Measurements from ENCODE around the gene KATNAL2.
"Not testable (repeated sequence)": the region's sequence is repeated elsewhere in the genome, so short reads cannot be mapped to it uniquely, and the experiment has no call there.

KATNAL2 gene

DNA sequence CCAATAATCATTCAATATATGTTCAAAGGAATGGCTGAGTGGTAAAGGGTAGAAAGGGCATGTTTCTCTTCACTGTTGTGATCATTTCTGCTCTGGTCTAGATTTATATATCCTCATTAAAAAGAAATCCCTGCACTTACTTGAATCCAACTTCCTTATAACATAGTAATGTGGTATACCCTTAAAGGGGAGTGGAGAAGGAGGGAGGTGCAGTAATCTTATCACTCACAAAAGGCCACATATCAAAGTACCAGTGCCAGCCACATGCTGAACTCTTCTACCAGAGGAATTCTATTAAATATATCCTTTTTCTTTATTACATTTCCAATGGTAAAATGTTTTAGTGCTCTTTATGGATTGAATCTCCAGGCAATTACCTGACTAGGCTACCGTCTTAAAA lies 3.3 kb downstream of the KATNAL2 start:
- no peak overlapping the region for H3K4me3 ChIP-seq (ENCODE audit: low read depth, low read length)
- DNase-seq (ENCODE audit: low read depth): no peak

DNA sequence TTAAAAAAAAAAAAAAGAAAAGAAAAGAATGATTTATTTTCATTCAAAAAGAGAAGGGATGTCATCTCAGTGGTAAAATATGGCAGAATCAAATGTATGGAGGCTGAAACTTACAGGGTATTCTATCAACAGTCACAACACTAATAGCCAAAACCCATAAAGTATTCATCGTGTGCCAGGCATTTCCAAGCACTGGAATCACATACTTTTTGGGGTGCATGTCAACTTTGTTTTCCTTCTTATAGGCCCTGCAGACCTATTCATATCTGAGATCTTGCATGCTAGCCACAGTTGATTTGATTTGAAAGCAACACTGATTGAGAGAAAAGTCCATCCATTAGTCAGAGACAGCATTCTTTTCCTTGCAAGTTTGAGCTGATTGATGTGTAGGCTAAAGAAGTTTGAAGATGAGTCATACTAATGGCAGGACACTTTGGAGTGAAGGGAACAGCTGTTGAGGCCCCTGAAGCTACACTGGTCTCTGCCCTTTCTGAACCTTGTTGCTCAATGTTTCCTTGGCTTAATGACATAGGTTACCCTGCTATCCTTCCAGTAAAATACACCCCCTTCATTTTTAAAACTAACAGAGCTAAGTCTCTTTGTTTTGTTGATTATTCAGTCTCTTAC lies 22.0 kb downstream of the KATNAL2 start:
- no peak overlapping the region for H3K4me3 ChIP-seq (ENCODE audit: low read depth, low read length)
- DNase-seq (ENCODE audit: low read depth): peak; percentile 88

DNA sequence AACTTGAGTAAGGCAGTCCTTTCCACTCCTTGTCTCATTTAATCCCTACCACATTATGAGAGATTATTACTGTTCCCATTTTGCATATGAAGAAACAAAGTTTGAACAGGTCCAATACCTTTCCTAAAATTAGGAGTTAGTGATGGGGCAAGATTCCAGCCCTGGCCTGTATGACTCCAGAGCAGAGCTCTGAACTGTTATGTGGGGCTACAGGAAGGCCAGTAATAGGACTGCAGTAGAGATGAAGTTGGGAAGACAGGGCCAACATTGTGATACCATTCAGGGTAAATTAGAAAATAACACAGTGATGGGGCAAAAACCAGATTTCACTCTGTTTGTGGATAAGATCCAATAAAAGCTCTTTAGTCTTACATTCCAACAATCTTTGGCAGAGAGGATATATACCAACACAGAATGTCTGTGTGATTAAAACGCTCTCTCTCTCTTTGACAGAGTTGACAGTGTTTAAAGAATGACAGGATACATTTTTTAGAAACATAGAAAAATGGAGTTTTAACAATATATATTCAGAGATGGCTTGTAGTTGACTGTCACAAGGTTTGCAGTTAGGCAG lies 22.7 kb downstream of the KATNAL2 start:
- H3K4me3 ChIP-seq (ENCODE audit: low read depth, low read length): no peak overlapping the region
- DNase-seq (ENCODE audit: low read depth): no peak

DNA sequence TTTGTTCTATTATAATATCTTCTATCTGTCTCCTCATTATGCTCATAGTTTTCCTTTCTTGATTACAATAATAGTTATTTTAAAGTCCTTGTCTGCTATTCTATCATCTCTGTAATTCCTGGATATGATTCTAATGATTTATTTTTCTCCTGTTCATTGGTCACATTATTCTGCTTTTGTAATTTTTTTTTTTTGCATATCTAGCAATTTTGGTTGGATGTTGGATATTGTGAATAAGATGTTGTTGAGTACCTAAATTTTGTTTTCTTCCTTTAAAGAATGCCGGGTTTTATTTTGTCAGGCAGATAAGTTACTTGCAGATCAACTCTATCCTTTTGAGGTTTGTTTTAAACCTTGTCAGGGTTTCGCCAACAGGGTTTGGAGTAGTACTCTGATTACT lies 25.2 kb downstream of the KATNAL2 start:
- DNase-seq (ENCODE audit: low read depth): no peak
- H3K4me3 ChIP-seq (ENCODE audit: low read depth, low read length): no peak overlapping the region

DNA sequence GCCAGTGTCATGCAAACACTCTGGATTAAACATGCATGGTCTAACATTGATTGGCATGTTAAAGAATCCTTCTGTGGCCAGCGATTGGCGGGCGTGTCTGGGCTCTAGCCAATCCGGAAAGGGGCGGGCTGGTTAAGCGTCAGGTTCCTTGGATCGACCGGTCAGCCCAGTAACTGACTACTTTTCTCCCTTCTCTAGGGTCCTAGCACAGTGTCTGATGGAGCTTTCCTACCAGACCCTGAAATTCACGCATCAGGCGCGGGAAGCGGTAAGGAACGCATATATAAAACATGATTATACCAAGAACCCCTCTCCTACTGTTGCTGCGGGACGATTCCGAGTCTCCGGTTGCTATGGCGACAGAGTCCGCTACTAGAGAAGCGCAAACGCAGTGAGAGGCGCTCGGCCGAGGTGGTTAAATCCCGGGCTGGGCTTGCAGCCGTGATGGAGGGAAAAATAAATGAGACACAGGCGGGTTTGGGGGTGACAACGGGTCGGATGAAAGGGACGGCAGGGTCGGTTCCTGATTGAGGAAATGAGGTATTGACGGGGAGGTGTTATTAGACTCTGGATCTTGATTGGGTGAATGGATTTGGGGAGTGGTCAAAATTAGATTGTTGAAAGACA lies 29.4 kb downstream of the KATNAL2 start:
- H3K4me3 ChIP-seq (ENCODE audit: low read depth, low read length): peak overlapping the region; percentile 63
- DNase-seq (ENCODE audit: low read depth): peak; percentile 53

DNA sequence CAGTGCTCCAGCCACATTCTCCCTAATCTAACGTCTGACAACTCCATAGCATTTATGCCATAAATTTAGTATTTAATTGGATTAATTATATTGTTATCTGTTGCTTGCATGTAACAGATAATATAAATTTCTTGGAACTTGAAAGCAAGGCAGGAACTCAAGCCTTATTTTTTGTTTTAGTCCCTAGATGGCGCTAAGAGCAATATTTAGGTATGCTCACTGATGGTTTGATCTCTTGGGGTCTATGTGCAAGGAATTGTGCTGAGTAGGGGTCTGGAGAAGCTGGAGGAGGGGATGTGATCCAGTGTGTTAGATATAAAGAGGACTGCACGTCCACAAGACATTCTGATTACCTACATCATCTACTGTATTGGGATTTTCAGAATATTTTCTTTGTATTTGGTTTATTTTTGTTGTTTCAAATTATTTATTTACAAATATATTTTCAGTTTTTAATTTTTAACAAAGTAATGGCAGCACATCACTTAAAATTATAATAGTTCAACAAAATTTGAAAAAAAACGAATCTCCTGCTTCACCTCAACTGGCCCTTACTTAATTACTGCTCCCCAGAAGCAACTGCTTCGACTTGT lies 32.8 kb downstream of the KATNAL2 start:
- no peak overlapping the region for H3K4me3 ChIP-seq (ENCODE audit: low read depth, low read length)
- DNase-seq (ENCODE audit: low read depth): no peak

DNA sequence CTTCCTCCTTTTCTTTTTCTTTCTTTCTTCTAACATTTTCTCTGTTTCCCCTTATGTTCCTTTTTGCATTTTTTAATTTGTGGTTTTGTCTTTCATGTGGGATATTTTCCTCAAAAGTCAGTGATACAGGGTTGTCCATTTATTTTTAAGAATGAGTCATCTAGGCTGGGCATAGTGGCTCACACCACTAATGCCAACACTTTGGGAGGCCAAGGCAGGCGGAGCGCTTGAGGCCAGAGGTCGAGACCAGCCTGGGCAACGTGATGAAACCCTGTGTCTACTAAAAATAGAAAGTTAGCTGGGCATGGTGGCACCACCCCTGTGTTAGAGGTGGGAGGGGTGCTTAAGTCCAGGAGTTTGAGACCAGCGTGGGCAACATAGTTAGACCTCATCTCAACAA lies 35.8 kb downstream of the KATNAL2 start:
- no peak for DNase-seq (ENCODE audit: low read depth)
- no peak overlapping the region for H3K4me3 ChIP-seq (ENCODE audit: low read depth, low read length)

DNA sequence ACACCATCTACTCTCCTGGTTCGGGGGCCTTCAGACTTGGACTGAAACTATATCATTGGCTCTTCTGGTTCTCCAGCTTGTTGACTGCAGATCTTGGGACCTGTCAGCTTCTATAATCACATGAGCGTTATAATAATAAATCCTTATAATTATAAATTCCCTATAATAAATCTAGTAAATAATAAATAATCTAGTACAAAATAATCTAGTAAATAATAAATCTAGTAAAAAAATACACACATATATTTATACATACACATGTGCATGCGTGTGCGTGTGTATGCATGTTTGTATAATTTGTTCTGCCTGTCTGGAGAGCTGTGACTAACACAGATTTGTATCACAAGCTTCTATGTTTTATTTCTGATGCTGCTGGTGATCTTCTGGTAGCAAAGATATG lies 40.8 kb downstream of the KATNAL2 start:
- no peak overlapping the region for H3K4me3 ChIP-seq (ENCODE audit: low read depth, low read length)
- DNase-seq (ENCODE audit: low read depth): no peak

DNA sequence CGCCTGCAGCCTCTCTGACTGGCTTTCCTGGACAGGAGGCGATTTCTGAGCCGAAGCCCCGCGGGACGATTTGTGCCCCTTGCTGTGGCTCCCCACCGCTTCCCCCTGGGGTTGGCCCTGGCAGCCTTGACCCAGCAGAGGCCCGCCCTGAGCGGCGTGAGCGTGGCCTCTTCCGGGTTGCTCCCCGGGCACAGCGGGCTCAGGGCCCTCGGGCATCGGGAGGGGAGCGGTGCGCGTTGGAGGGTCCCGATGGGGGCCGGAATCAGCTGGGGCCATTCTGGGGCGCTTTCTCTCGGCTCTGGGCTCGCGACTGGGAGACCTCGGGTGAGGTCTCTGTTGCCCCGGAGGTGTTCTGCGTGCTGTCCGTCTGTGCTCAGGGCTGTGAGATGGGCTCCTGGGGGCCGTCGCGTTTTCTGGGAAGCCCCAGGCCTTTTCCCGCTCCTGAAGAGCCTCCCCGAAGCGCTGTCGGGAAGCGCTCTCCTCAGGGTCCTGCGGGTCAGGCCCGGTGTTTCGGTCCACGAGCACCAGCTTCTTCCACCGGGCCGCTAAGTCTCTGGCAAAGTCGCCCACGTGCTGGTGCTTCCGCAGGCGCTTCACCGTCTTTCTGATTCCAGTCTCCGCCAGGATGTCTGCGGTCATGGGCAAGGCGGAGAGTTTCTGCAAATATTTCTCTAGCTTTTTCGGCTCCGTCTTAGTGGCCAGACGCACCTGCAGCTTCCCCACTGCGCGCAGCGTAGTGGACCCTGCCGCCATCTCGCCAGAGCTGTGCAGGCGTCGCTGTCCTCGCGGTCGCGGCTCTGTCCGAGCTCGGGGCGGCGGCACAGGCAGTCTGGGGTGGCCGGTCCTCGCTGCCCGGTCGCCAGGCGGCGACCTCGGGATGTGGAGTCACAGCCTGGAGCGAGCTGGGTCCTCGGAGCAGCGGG lies 46.5 kb downstream of the KATNAL2 start:
- H3K4me3 ChIP-seq (ENCODE audit: low read depth, low read length); DNase-seq (ENCODE audit: low read depth): not testable (repeated sequence)

DNA sequence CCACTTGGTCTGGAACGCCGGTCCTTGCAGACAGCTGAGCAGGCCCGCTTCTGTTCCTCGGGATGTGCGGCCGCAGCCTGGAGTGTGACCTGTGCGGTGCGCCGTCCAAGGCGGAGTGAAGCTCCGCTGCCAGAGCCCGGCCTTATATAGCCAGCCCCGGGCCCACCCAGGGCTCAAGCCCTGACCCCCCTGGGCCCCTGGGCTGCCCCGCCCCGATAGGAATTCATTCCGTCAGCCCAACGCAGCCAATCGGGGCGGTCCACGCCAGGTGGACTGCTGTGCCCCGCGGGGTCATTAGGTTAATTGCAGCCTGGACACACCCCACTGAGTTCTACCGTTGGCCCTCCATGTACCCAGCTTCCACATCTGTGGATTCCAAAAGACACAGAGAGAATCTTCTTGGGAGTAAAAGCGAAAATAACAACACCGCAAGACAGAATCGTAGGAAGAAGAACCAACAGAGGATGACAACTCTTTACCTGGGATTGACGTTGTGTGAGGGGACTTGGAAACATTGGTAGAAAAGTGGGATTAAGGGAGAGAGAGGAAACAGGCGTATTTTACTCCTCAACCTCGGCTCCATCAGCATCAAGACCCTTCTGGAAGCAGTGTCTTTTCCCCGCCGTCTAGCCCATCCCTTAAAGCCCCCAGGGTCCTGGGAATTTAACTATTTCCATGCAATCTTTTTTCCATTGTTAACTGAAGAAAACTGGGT lies 47.3 kb downstream of the KATNAL2 start:
- DNase-seq (ENCODE audit: low read depth); H3K4me3 ChIP-seq (ENCODE audit: low read depth, low read length): not testable (repeated sequence)

DNA sequence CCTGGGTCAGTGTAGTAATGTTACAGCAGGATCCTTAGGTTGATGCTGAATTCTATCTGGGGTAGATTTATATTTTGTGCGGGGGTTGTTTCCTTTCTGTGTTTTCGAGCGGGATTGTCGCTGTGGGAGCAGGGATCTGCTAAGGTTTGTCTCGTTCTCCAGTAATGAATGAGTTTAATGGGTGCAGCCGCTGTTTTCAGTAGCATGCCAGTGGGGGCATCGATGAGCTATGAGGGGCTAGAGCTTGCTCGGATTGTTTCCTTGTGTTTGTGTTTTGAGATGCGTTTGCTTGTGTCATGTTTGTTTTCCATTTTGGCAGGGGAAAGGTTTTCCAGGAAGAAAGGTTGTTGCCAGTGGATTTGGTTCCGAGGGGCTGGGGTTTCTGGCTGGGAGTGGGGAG lies 48.9 kb downstream of the KATNAL2 start:
- not testable (repeated sequence) for DNase-seq (ENCODE audit: low read depth); H3K4me3 ChIP-seq (ENCODE audit: low read depth, low read length)

DNA sequence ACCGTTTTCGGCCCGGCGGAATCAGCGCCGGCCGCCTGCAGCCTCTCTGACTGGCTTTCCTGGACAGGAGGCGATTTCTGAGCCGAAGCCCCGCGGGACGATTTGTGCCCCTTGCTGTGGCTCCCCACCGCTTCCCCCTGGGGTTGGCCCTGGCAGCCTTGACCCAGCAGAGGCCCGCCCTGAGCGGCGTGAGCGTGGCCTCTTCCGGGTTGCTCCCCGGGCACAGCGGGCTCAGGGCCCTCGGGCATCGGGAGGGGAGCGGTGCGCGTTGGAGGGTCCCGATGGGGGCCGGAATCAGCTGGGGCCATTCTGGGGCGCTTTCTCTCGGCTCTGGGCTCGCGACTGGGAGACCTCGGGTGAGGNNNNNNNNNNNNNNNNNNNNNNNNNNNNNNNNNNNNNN lies 52.1 kb downstream of the KATNAL2 start:
- not testable (repeated sequence) for DNase-seq (ENCODE audit: low read depth); H3K4me3 ChIP-seq (ENCODE audit: low read depth, low read length)

DNA sequence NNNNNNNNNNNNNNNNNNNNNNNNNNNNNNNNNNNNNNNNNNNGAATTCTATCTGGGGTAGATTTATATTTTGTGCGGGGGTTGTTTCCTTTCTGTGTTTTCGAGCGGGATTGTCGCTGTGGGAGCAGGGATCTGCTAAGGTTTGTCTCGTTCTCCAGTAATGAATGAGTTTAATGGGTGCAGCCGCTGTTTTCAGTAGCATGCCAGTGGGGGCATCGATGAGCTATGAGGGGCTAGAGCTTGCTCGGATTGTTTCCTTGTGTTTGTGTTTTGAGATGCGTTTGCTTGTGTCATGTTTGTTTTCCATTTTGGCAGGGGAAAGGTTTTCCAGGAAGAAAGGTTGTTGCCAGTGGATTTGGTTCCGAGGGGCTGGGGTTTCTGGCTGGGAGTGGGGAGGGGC lies 102.5 kb downstream of the KATNAL2 start:
- not testable (repeated sequence) for DNase-seq (ENCODE audit: low read depth); H3K4me3 ChIP-seq (ENCODE audit: low read depth, low read length)

DNA sequence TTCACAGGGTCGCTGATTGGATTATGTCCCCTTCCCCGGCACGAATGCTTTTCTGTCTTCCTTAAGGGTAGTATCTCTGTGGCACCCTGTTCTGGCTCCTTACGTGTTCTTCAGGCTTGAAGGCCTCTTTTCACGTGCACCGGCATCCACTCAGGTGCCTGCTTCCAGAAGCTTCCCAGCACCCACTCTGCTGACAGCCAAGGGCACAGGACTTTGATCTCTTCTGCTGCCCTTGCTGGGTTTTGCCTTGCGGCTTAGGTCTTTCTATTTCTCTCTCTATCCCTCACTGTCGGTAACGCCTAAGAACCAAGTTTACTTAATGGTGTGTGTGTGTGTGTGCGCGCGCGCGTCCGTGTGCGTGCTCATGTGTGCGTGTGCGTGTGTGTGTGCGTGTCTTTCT lies 103.4 kb downstream of the KATNAL2 start:
- not testable (repeated sequence) for DNase-seq (ENCODE audit: low read depth); H3K4me3 ChIP-seq (ENCODE audit: low read depth, low read length)

DNA sequence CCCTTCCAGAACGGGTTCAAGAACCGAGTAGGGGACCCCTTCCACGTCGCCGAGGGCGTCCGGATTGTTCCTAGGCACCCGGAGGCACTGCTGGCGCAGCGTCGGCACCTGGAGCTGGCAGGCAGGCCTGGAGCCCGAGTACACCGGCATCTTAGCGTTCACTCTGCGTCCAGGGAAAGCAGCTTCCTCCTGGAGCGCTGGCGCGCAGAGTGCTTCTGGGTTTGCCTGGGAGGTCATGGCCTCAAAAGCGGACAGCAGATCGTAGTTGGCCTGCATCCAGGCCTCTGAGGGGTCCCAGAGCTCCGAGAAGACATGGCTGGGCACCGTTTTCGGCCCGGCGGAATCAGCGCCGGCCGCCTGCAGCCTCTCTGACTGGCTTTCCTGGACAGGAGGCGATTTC lies 105.4 kb downstream of the KATNAL2 start:
- H3K4me3 ChIP-seq (ENCODE audit: low read depth, low read length); DNase-seq (ENCODE audit: low read depth): not testable (repeated sequence)

DNA sequence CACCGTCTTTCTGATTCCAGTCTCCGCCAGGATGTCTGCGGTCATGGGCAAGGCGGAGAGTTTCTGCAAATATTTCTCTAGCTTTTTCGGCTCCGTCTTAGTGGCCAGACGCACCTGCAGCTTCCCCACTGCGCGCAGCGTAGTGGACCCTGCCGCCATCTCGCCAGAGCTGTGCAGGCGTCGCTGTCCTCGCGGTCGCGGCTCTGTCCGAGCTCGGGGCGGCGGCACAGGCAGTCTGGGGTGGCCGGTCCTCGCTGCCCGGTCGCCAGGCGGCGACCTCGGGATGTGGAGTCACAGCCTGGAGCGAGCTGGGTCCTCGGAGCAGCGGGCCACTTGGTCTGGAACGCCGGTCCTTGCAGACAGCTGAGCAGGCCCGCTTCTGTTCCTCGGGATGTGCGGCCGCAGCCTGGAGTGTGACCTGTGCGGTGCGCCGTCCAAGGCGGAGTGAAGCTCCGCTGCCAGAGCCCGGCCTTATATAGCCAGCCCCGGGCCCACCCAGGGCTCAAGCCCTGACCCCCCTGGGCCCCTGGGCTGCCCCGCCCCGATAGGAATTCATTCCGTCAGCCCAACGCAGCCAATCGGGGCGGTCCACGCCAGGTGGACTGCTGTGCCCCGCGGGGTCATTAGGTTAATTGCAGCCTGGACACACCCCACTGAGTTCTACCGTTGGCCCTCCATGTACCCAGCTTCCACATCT lies 106.5 kb downstream of the KATNAL2 start:
- DNase-seq (ENCODE audit: low read depth); H3K4me3 ChIP-seq (ENCODE audit: low read depth, low read length): not testable (repeated sequence)

DNA sequence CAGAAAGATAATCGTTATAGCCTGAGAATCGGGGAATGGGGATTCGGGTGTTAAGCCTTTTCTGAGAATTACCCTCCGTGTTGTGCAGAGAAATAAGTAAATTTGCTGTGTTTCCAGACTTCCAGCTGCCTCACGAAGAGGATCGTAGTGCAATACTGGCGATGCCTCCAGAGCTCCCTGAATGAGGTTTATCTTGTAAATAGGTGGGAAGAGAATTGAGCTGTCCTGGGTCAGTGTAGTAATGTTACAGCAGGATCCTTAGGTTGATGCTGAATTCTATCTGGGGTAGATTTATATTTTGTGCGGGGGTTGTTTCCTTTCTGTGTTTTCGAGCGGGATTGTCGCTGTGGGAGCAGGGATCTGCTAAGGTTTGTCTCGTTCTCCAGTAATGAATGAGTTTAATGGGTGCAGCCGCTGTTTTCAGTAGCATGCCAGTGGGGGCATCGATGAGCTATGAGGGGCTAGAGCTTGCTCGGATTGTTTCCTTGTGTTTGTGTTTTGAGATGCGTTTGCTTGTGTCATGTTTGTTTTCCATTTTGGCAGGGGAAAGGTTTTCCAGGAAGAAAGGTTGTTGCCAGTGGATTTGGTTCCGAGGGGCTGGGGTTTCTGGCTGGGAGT lies 108.3 kb downstream of the KATNAL2 start:
- DNase-seq (ENCODE audit: low read depth): not testable (repeated sequence)

DNA sequence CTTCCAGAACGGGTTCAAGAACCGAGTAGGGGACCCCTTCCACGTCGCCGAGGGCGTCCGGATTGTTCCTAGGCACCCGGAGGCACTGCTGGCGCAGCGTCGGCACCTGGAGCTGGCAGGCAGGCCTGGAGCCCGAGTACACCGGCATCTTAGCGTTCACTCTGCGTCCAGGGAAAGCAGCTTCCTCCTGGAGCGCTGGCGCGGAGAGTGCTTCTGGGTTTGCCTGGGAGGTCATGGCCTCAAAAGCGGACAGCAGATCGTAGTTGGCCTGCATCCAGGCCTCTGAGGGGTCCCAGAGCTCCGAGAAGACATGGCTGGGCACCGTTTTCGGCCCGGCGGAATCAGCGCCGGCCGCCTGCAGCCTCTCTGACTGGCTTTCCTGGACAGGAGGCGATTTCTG lies 111.3 kb downstream of the KATNAL2 start:
- DNase-seq (ENCODE audit: low read depth); H3K4me3 ChIP-seq (ENCODE audit: low read depth, low read length): not testable (repeated sequence)

More for the DNA sequence above, 108.3 kb downstream of the KATNAL2 start:
- not testable (repeated sequence) for H3K4me3 ChIP-seq (ENCODE audit: low read depth, low read length)

All from skeletal muscle cell (primary cell).